Measurements from ENCODE around the gene STRIT1. TPM values are rescaled to one million over a fixed set of nuclear protein-coding genes. Genes with fewer than 3 reads are reported as not detected.

STRIT1 gene
- total RNA-seq, 1 donor from 2014 or later = not detected

GRCh38 chr3:155297100-155297499 is 3.6 kb upstream of the STRIT1 start:
- no peak overlapping the region for H3K27ac Mint-ChIP-seq (ENCODE audit: unreplicated experiment)
- no peak overlapping the region for H2AFZ ChIP-seq (ENCODE audit: low read depth, low read length)
- H3K4me3 Mint-ChIP-seq (ENCODE audit: unreplicated experiment) = no peak overlapping the region
- no peaks in the 10 kb centered on the region for H3K9me3 ChIP-seq (ENCODE audit: insufficient read depth, low read depth, low read length)
- no peak overlapping the region for H3K9ac ChIP-seq (ENCODE audit: low read length)
- FAIRE-seq (no peak), DNase-seq (ENCODE audit: low read depth) (no peak)
- H3K36me3 ChIP-seq (ENCODE audit: insufficient read depth, low read length) = no peaks in the 10 kb centered on the region
- H3K4me3 ChIP-seq (ENCODE audit: insufficient read depth, low read depth, low read length) = no peak overlapping the region
- H3K27me3 Mint-ChIP-seq (ENCODE audit: low read depth, unreplicated experiment) = no peaks in the 10 kb centered on the region
- H3K79me2 ChIP-seq (ENCODE audit: insufficient read depth, low read length) = no peaks in the 10 kb centered on the region
- no peaks in the 10 kb centered on the region for H3K4me1 ChIP-seq (ENCODE audit: insufficient read depth, low read length)
- peaks cover 6% of the 10 kb centered on the region for H3K9me3 Mint-ChIP-seq (ENCODE audit: unreplicated experiment)
- no peaks in the 10 kb centered on the region for H3K36me3 Mint-ChIP-seq (ENCODE audit: low read depth, unreplicated experiment)
- no peaks in the 10 kb centered on the region for H3K27me3 ChIP-seq (ENCODE audit: insufficient read depth, low read length)
- H3K4me1 Mint-ChIP-seq (ENCODE audit: low read depth, unreplicated experiment) = no peaks in the 10 kb centered on the region
- no peak overlapping the region for H3K27ac ChIP-seq (ENCODE audit: low read depth, low read length)
- H4K20me1 ChIP-seq (ENCODE audit: insufficient read depth, low read length) = no peaks in the 10 kb centered on the region
- no peak for TF ChIP-seq EZH2 (IDR thresholded peaks at IDR 0.05; ENCODE audit: insufficient read depth, low read length)
- no peak for TF ChIP-seq CTCF (IDR thresholded peaks at IDR 0.05; ENCODE audit: insufficient read depth, low read depth, low read length)
- H3K4me2 ChIP-seq (ENCODE audit: low read length) = no peak overlapping the region

- Mint-ChIP-seq H3K36me3 (ENCODE audit: low read depth, unreplicated experiment) (no peaks in the 10 kb centered on the region), H3K27me3 (ENCODE audit: low read depth, unreplicated experiment) (no peaks in the 10 kb centered on the region), H3K4me3 (ENCODE audit: unreplicated experiment) (no peak overlapping the region), H3K27ac (ENCODE audit: unreplicated experiment) (no peak overlapping the region), H3K9me3 (ENCODE audit: unreplicated experiment) (peaks cover 3% of the 10 kb centered on the region), H3K4me1 (ENCODE audit: low read depth, unreplicated experiment) (no peaks in the 10 kb centered on the region)
- Histone ChIP-seq H3K9ac (ENCODE audit: low read length) (no peak overlapping the region), H3K4me3 (ENCODE audit: insufficient read depth, low read depth, low read length) (no peak overlapping the region), H3K79me2 (ENCODE audit: insufficient read depth, low read length) (no peaks in the 10 kb centered on the region), H3K36me3 (ENCODE audit: insufficient read depth, low read length) (no peaks in the 10 kb centered on the region), H3K27ac (ENCODE audit: low read depth, low read length) (no peak overlapping the region), H4K20me1 (ENCODE audit: insufficient read depth, low read length) (no peaks in the 10 kb centered on the region), H3K27me3 (ENCODE audit: insufficient read depth, low read length) (no peaks in the 10 kb centered on the region), H3K4me2 (ENCODE audit: low read length) (no peak overlapping the region), H3K4me1 (ENCODE audit: insufficient read depth, low read length) (no peaks in the 10 kb centered on the region), H2AFZ (ENCODE audit: low read depth, low read length) (no peak overlapping the region), H3K9me3 (ENCODE audit: insufficient read depth, low read depth, low read length) (no peaks in the 10 kb centered on the region)
- TF ChIP-seq EZH2 (IDR thresholded peaks at IDR 0.05; ENCODE audit: insufficient read depth, low read length) (no peak), CTCF (IDR thresholded peaks at IDR 0.05; ENCODE audit: insufficient read depth, low read depth, low read length) (no peak)
- no peak for FAIRE-seq
- no peak for DNase-seq (ENCODE audit: low read depth)
Measured at GRCh38 chr3:155296413-155296812, 2.9 kb upstream of the STRIT1 start.

GRCh38 chr3:155292693-155293092 is 790 bp downstream of the STRIT1 start:
- no peak for FAIRE-seq

More at GRCh38 chr3:155292693-155293092, 790 bp downstream of the STRIT1 start:
- no peaks in the 10 kb centered on the region for H3K4me1 ChIP-seq (ENCODE audit: insufficient read depth, low read length)
- no peak overlapping the region for H2AFZ ChIP-seq (ENCODE audit: low read depth, low read length)
- Mint-ChIP-seq H3K4me3 (ENCODE audit: unreplicated experiment) (no peak overlapping the region), H3K4me1 (ENCODE audit: low read depth, unreplicated experiment) (no peaks in the 10 kb centered on the region), H3K27me3 (ENCODE audit: low read depth, unreplicated experiment) (no peaks in the 10 kb centered on the region), H3K36me3 (ENCODE audit: low read depth, unreplicated experiment) (no peaks in the 10 kb centered on the region), H3K9me3 (ENCODE audit: unreplicated experiment) (peaks cover under 1% of the 10 kb centered on the region), H3K27ac (ENCODE audit: unreplicated experiment) (no peak overlapping the region)
- no peak for DNase-seq (ENCODE audit: low read depth)
- no peak overlapping the region for H3K27ac ChIP-seq (ENCODE audit: low read depth, low read length)
- H3K9ac ChIP-seq (ENCODE audit: low read length) = no peak overlapping the region
- no peak for TF ChIP-seq CTCF (IDR thresholded peaks at IDR 0.05; ENCODE audit: insufficient read depth, low read depth, low read length)
- TF ChIP-seq EZH2 (IDR thresholded peaks at IDR 0.05; ENCODE audit: insufficient read depth, low read length) = no peak
- H4K20me1 ChIP-seq (ENCODE audit: insufficient read depth, low read length) = no peaks in the 10 kb centered on the region
- no peaks in the 10 kb centered on the region for H3K79me2 ChIP-seq (ENCODE audit: insufficient read depth, low read length)
- H3K27me3 ChIP-seq (ENCODE audit: insufficient read depth, low read length) = no peaks in the 10 kb centered on the region
- H3K36me3 ChIP-seq (ENCODE audit: insufficient read depth, low read length) = no peaks in the 10 kb centered on the region
- no peaks in the 10 kb centered on the region for H3K9me3 ChIP-seq (ENCODE audit: insufficient read depth, low read depth, low read length)
- H3K4me2 ChIP-seq (ENCODE audit: low read length) = no peak overlapping the region
- no peak overlapping the region for H3K4me3 ChIP-seq (ENCODE audit: insufficient read depth, low read depth, low read length)

Data from astrocyte (in vitro differentiated cells and primary cell).